HK-2 (cell line): ENCODE results near the gene GMFB.
"Not testable (repeated sequence)": the region's sequence is repeated elsewhere in the genome, so short reads cannot be mapped to it uniquely, and the experiment has no call there.

Source experiments
- DNase-seq: peaks from one replicate; pipeline ENCODE4 v3.0.0-alpha.2; 2018; ENCODE audit not compliant: unreplicated experiment

The GMFB gene

GRCh38 chr14:54458536-54458935 is 30.2 kb downstream of the GMFB start:
- not testable (repeated sequence) for DNase-seq

GRCh38 chr14:54457609-54457996 is 31.2 kb downstream of the GMFB start:
- no peak for DNase-seq

- DNase-seq: not testable (repeated sequence)
Observed at GRCh38 chr14:54456820-54457608, 31.8 kb downstream of the GMFB start.

GRCh38 chr14:54455363-54455762 is 33.4 kb downstream of the GMFB start:
- DNase-seq: no peak

DNA sequence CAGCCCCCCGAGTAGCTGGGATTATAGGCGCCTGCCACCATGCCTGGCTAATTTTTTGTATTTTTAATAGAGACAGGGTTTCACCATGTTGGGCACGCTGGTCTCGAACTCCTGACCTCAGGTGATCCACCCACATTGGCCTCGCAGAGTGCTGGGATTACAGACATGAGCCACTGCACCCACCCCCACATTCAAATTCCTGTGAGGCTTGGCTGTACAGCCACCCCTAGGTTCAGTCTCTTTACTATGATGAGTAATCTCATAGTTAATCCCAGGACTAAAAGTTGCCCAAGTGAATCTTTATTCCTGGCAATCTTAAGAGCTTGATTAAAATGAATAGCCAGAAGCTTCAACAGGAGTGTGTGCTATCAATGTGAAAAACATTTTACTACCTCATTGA is 34.8 kb downstream of the GMFB start:
- DNase-seq: not testable (repeated sequence)

- no peak for DNase-seq
Observed at GRCh38 chr14:54453252-54453651, 35.5 kb downstream of the GMFB start.

- DNase-seq: no peak
Observed at GRCh38 chr14:54451961-54452360, 36.8 kb downstream of the GMFB start.

DNA sequence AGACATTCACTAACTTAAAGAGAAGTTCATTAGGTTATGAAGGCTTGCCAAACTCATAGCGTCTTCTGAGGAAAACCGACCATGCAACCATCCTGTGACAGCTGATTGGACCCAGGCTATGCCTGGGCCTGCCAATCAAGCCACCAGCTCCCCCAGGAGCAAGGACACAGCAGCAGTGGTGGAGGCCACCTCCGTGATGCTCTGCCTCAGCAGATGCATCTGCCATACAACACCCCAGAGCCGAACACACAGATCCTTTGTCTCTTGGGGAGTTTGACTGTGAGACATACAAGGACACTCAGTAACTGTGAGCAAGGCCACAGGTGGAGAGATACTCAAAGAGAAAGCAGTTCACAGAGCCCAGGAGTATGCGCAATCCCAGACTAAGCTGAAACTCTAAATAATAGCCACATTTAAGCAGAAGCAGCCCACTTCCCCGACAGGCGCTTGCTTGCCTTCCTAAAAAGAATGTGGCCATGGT is 37.6 kb downstream of the GMFB start:
- no peak for DNase-seq

DNA sequence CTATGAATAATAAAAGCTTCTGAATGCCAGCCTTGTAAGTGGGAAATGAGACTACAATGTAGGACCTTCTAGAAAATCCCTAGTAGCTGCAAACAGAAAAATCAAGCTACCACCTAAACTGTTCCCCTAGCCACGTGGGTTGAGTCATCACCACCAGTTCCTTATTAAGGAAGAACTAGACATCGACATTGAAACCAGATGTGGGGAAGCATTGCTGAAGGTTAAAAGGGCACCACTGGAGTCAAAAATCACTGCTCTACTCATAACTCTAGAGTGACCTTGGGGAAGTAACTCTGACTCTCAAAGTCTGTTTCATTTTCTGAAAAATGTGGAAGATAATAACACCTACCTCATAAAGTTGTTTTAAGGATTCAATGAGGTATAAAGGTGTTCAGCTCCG is 38.2 kb downstream of the GMFB start:
- DNase-seq: no peak

DNA sequence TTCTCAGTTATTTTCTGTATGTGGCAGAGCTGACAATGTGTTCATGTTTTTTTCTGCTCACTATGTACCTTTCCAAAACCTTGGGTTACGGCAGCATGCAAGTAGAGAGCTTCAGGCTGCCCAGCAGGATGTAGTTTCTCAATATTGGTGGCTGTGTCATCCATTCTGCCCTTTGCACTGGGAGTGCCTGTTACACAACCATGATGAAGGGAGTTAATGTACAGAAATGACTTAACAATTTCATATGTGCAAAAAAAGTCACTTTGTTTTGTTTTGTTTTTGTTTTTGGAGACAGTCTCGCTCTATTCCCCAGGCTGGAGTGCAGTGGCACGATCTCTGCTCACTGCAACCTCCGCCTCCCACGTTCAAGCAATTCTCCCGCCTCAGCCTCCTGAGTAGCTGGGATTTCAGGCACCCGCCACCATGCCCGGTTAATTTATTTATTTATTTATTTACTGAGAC is 41.5 kb downstream of the GMFB start:
- no peak for DNase-seq

- no peak for DNase-seq
Observed at GRCh38 chr14:54446161-54446693, 42.6 kb downstream of the GMFB start.

- no peak for DNase-seq
Observed at GRCh38 chr14:54444681-54445080, 44.1 kb downstream of the GMFB start.

DNA sequence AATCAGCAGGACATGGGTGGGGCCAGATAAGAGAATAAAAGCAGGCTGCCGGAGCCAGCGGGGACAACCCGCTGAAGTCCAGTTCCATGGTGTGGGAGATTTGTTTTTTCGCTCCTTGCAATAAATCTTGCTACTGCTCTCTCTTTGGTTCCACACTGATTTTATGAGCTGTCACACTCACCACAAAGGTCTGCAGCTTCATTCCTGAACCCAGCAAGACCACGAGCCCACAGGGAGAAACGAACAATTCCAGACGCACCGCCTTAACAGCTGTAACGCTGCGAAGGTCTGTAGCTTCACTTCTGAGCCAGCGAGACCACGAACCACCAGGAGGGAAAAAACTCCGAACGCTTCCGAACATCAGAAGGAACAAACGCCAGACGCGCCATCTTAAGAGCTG is 44.8 kb downstream of the GMFB start:
- no peak for DNase-seq

DNA sequence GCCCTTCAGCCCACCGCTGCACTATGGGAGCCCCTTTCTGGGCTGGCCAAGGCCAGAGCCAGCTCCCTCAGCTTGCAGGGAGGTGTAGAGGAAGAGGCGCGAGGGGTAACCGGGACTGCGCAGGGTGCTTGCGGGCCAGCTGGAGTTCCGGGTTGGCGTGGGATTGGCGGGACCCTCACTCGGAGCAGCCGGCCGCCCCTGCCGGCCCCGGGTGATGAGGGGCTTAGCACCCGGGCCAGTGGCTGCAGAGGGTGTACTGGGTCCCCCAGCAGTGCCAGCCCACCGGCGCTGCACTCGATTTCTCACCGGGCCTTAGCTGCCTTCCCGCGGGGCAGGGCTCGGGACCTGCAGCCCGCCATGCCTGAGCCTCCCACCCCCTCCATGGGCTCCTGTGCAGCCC is 45.8 kb downstream of the GMFB start:
- DNase-seq: not testable (repeated sequence)

DNA sequence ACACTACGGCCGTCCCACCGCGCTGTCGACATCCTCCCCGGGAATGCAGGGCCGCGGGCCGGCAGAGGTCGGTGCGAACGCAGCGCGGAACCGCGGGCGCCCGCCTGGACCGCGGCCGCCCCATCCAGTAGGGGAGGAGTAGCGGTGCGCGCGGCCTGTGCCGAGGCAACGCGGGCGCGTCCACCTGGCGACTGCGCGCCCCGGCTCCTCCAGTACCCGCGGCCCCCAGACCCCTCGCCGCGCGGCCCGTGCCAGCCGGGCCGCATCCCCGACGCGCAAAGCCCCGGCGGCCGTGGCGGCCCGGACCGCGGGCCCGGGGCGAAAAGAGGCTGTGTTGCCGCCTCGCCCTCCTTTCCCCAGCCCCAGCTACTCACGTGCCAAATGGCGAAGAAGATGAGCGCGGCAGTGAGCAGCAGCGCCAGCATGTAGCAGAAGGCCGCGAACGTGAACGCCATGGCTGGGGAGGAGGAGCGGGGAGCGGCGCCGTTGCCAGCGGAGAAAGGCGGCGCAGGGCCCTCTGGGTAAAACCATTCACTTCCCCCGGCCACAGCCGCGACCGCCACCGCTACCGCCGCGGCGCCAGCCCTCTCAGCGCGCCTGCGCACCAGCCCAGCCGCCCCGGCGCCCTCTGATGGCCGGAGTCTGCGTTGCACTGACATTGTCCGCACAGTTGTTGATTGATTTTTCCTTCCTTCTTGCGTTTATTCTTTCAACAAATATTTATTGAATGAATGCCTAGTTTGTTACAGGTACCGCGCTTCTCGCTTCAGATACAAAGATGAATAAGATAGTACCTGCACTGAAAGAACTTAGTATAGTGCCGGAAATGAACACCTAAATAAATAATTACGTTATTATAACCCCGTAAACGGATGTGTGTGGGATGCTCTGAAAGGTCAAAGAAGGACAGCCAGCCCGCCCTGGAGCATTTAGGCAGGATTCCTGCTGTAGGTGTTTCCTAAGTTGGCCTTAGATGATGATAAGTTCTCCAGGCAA is 47.6 kb downstream of the GMFB start, which contains the start of gene CNIH1:
Gene CNIH1, minus strand, starts transcription at position 502 of the 996 bp plus-strand sequence. Its CDS starts 47 bp downstream, at position 455.
- peak; percentile 92 for DNase-seq

DNA sequence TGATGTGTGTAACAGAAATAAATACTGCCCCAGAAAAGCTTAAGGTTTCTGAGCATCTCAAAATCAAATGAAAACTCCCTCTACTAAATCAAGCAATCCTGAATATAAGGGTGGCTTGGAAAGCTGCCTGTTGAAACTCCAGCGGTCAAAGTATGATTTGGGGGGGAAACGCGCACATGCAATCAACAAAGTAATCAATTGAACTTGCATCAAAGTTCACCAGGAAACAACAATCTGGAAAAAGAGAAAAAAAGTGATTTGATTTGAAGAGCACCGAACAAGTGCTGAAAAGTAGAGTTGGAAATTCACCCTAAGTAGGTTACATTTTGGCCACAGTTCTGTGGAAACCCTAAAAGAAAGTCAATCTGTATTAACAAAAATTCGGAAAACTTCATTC is 48.3 kb downstream of the GMFB start:
- no peak for DNase-seq

- no peak for DNase-seq
Observed at GRCh38 chr14:54440037-54440436, 48.7 kb downstream of the GMFB start.

DNA sequence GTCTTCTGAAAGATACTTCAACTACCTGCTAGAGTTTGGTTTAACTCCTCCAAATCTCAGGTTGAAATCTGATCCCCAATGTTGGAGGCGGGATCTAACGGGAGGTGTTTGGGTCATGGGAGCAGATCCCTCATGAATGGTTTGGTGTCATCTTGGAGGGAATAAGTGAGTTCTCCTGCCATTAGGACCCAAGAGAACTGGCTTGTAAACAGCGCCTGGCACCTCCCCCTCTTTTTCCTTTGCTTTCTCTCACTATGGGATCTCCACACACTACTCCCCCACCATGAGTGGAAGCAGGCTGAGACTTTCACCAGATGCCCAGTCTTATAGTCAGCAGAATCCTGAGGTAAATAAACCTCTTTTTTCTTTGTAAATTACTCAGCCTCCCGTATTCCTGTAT is 50.1 kb downstream of the GMFB start:
- DNase-seq: no peak

DNA sequence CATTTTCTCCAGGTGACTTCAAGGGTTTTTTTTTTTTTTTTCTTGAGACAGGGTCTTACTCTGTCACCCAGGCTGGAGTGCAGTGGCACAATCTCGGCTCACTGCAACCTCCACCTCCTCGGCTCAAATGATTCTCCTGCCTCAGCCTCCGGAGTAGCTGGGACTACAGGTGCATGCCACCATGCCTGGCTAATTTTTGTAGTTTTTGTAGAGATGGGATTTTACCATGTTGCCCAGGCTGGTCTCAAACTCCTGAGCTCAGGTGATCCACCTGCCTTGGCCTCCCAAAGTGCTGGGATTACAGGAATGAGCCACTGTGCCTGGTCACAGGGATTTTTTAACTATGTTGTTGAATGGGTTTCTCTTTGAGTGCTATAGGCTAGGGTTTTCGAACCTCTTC is 50.8 kb downstream of the GMFB start:
- DNase-seq: not testable (repeated sequence)

GRCh38 chr14:54435500-54435981 is 53.2 kb downstream of the GMFB start:
- no peak for DNase-seq

- no peak for DNase-seq
Observed at GRCh38 chr14:54428527-54428926, 60.3 kb downstream of the GMFB start.

DNA sequence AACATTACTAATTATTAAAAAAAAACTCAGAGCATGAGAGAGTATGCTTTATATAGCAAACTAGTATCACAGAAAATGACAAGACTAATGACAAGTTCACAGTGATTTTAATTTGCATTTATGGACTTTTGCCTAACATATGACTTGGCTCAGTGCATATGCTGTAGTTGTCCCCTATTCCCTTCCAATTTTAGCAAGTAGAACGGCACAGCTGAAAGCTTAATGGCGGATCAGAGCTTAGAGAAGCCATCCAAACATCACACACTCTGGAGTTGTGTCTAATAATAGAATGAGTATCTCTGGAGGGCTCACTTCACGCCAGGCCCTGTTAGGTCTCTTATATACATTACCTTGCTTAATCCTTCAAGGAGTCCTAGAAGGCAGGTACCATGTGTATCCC is 60.9 kb downstream of the GMFB start:
- DNase-seq: no peak
